Spleen (tissue), 11 donors: ENCODE data around the gene ANO1. TPM values are rescaled to one million over a fixed set of nuclear protein-coding genes. Genes with fewer than 3 reads are reported as not detected.

Experiments
- DNase-seq: peaks from one replicate; pipeline ENCODE4 v3.0.0-alpha.2; 2020
- H3K27ac ChIP-seq, 8 donors: fragments of 200-600 bp; sonication (generic) in 7 of 8; 1 replicate in 4 of 8; 2 replicates in 4 of 8; pipeline versions ENCODE4 v1.5.0 to v1.8.0; 2016 to 2021; ENCODE audit warnings: inconsistent platforms in 4 of 8, mild to moderate bottlenecking in 4 of 8, moderate library complexity in 1 of 8
- H3K27me3 ChIP-seq, 7 donors: fragments of 200-600 bp; sonication (generic) in 6 of 7; replicated peaks in 1 of 7; 1 replicate in 4 of 7; 2 replicates in 3 of 7; pipeline versions ENCODE4 v1.5.0 to v1.8.0; 2016 to 2021; ENCODE audit warnings: inconsistent platforms in 3 of 7, mild to moderate bottlenecking in 1 of 7
- H3K36me3 ChIP-seq, 6 donors: fragments of 200-600 bp; sonication (generic) in 5 of 6; 1 replicate in 4 of 6; 2 replicates in 2 of 6; pipeline versions ENCODE4 v1.5.0 to v1.8.0; 2016 to 2021; ENCODE audit warnings: inconsistent platforms in 2 of 6
- H3K4me1 ChIP-seq, 6 donors: fragments of 200-600 bp; sonication (generic) in 5 of 6; 1 replicate in 3 of 6; 2 replicates in 3 of 6; pipeline versions ENCODE4 v1.5.0 to v1.8.0; 2016 to 2021; ENCODE audit warnings: inconsistent platforms in 3 of 6
- H3K4me3 ChIP-seq, 8 donors: fragments of 200-600 bp; sonication (generic) in 7 of 8; 1 replicate in 4 of 8; 2 replicates in 4 of 8; pipeline versions ENCODE4 v1.5.0 to v1.8.0; 2016 to 2021; ENCODE audit warnings: inconsistent platforms in 4 of 8, mild to moderate bottlenecking in 4 of 8, moderate library complexity in 2 of 8
- H3K9me3 ChIP-seq, 8 donors: fragments of 200-600 bp; sonication (generic) in 7 of 8; 1 replicate in 4 of 8; 2 replicates in 4 of 8; pipeline versions ENCODE4 v1.5.0 to v1.8.0; 2016 to 2021; ENCODE audit warnings: inconsistent platforms in 4 of 8
- CTCF ChIP-seq, 11 experiments: fragments of 200-600 bp in 7 of 11; fragments of 450-650 bp in 4 of 11; sonication (generic) in 4 of 11; IDR thresholded peaks in 8 of 11; conservative IDR thresholded peaks in 3 of 11; 1 replicate in 7 of 11; 2 replicates in 4 of 11; pipeline versions ENCODE4 v1.4.0 to v1.8.0; 2016 to 2021; ENCODE audit warnings: antibody characterized with exemption in 11 of 11, inconsistent platforms in 4 of 11, mild to moderate bottlenecking in 1 of 11
- POLR2A ChIP-seq, 3 donors: fragments of 450-650 bp; IDR thresholded peaks; one replicate each; pipeline ENCODE4 v1.5.1; 2017; ENCODE audit warnings: antibody characterized with exemption in 3 of 3, mild to moderate bottlenecking in 1 of 3
- POLR2AphosphoS5 ChIP-seq, 3 donors: sonication (generic); formaldehyde crosslinking; IDR thresholded peaks; one replicate each; pipeline ENCODE4 v1.5.1; 2017; ENCODE audit warnings: antibody characterized with exemption in 3 of 3
- WGBS, 5 donors: extraction: QIAGEN DNeasy Blood & Tissue Kit in 3 of 5; methylation state at CpG; one replicate each; pipeline versions ENCODE4 v1.1.5 to v1.1.7; 2013 to 2018; 5-methylcytosine and 5-hydroxymethylcytosine counted together
- intact Hi-C: fragments of 100-400 bp; cut with DNase I; formaldehyde crosslinking; loops from one replicate; pipeline ENCODE4 v1.15.0; 2023; ENCODE audit warnings: low total_unique reads
- polyA plus RNA-seq, 3 donors: library from polyadenylated mRNA; stranded (reverse); fragments of 200-250 nt; gene quantifications; one replicate each; pipeline ENCODE4 v1.2.1, GENCODE V29; 2013
- small RNA-seq, 4 donors: library from RNA; depleted of rRNA; stranded (forward); fragments of <200 nt; gene quantifications; one replicate each; pipeline ENCODE3, GENCODE V24; 2016
- total RNA-seq, 7 donors: library from RNA; depleted of rRNA in 3 of 7; stranded (reverse); fragments of >200 nt in 3 of 7; fragmentation: NEBNext Ultra II Directional in 4 of 7; extraction: Animal tissue kit (Norgen Biotek cat#: 25700) in 4 of 7; gene quantifications; one replicate each; pipeline versions ENCODE4 v1.1.0 to v1.2.1, GENCODE V29; 2016 to 2021
- donor health status: healthy with polysubstance abuse.
- donor health status: DM: no; HTN: no; CAD: no; lungs with moderate emphysema.
- donor health status: DM: no; HTN: no; CAD: no.
- donor health status: Bipolar disorder and iron deficiency.
- donor health status: healthy.
- donor health status: DM: no; HTN: no; CAD: no.
- donor health status: DM: yes; HTN: yes; CAD: no.

Gene ANO1
- total and polyA plus RNA-seq, 10 donors, result 0.22 to 1.2 (median 0.62) TPM

GRCh38 chr11:70233511-70233934 lies 155.4 kb downstream of the ANO1 start:
- H3K27ac ChIP-seq, result no peak overlapping the region
- TF ChIP-seq POLR2AphosphoS5 (IDR thresholded peaks at IDR 0.05) (no peak), CTCF (IDR thresholded peaks at IDR 0.05 in 8 of 11, conservative IDR thresholded peaks at IDR 0.05 in 3 of 11) (no peak), POLR2A (IDR thresholded peaks at IDR 0.05) (no peak)
- WGBS, 5 donors, result 68 to 89% (median 81%) methylated on average over 6 to 11 of the region's 11 CpGs
- intact Hi-C loops, result no loop called here
- DNase-seq, result no peak
- peaks cover 0 to 4% (median 0%) of the 10 kb centered on the region in 8 donors for H3K9me3 ChIP-seq
- H3K27me3 ChIP-seq, result peaks cover 0 to 3% (median 0%) of the 10 kb centered on the region in 7 donors
- no peaks in the 10 kb centered on the region for H3K4me1 ChIP-seq
- H3K4me3 ChIP-seq, result no peak overlapping the region
- H3K36me3 ChIP-seq, result no peaks in the 10 kb centered on the region

GRCh38 chr11:70233962-70234361 lies 155.8 kb downstream of the ANO1 start:
- intact Hi-C loops, result no loop called here
- 89 to 95% (median 91%) methylated on average over 9 of the region's 9 CpGs for WGBS, 5 donors

More at GRCh38 chr11:70233962-70234361, 155.8 kb downstream of the ANO1 start:
- H3K36me3 ChIP-seq, result no peaks in the 10 kb centered on the region
- H3K4me1 ChIP-seq, result no peaks in the 10 kb centered on the region
- peaks cover 0 to 4% (median 0%) of the 10 kb centered on the region in 8 donors for H3K9me3 ChIP-seq
- DNase-seq, result no peak
- TF ChIP-seq POLR2A (IDR thresholded peaks at IDR 0.05) (no peak), POLR2AphosphoS5 (IDR thresholded peaks at IDR 0.05) (no peak), CTCF (IDR thresholded peaks at IDR 0.05 in 8 of 11, conservative IDR thresholded peaks at IDR 0.05 in 3 of 11) (no peak)
- H3K27me3 ChIP-seq, result peaks cover 0 to 3% (median 0%) of the 10 kb centered on the region in 7 donors
- no peak overlapping the region for H3K27ac ChIP-seq
- H3K4me3 ChIP-seq, result no peak overlapping the region

Small RNA genes within 50 kb of the gene (small RNA-seq; reads per million reads assigned to genes)
- gene RNU6-1175P, result 0 reads per million in 4 donors

Other genes starting within 250 kb of the ANO1 start
- 10 to 100 TPM; 20.0 to 28.8 (median 23.1) TPM for gene FADD, start 125.0 kb downstream of the ANO1 start, total RNA-seq
- 10 to 100 TPM; 11.3 to 24.9 (median 17.3) TPM for gene FADD, start 125.0 kb downstream of the ANO1 start, polyA plus RNA-seq
- 10 to 100 TPM; 46.1 to 73.5 (median 64.6) TPM for gene PPFIA1, start 192.4 kb downstream of the ANO1 start, total RNA-seq
- 10 to 100 TPM in 2 of 3 donors, 1 to 10 TPM in 1; 7.6 to 18.4 (median 18.3) TPM for gene PPFIA1, start 192.4 kb downstream of the ANO1 start, polyA plus RNA-seq